T-helper 22 cell (primary cell): ENCODE results near the gene LEFTY1.
A peak's percentile ranks its signal among the peaks of the same experiment; 100 is the strongest.
"Not testable (repeated sequence)": the region's sequence is repeated elsewhere in the genome, so short reads cannot be mapped to it uniquely, and the experiment has no call there.

Experiments used
- DNase-seq: peaks from one replicate; pipeline ENCODE4 v3.0.0-alpha.2; 2020; ENCODE audit warnings: low read depth

The LEFTY1 gene

DNA sequence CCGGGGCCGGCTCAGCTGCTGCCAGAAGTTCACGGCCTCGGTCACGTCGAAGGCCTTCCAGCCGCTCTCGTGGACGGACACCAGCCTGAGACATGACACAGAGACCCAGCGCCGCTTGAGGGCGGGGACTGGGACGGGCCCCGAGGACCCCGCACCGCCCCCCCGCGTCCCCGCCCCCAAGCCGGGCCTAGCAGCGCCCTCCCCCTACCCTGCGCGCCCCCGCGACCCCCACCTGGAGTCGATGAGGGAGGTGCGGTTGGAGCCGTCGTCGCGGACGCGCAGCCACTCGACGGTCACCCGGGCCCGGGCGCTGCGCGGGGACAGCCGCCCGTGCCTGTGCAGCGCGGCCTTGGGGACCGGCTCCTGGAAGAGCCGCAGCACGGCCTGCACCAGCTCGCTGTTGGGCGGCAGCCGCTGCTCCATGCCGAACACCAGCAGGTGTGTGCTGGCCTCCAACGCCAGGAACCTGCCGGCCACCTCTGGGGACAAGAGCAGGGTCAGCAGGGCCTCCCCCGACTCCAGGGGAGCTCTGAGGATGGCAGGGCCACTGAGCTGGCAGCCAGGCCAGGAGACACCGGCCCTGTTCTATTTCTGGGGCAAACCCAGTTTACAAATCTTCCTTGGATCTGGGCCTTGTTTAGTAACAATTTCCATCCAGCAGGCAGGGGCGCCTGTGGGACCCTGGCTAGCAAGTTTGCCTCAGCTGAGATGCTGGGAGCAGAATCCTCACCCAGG lies 1.2 kb downstream of the LEFTY1 start:
- not testable (repeated sequence) for DNase-seq

DNA sequence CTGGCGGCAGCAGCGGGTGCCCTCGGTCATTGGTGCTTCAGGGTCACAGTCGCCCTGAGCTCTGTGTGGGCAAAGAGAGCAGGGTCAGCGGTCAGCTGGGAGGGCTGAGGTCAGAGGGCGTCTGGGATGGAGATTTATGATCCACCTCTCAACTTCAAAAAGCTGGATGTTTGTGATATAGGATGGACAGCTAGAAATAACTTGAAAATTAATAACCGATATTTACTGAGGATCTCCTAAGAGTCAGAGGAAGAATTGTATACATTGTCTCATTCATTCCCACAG lies 2.0 kb downstream of the LEFTY1 start:
- no peak for DNase-seq

DNA sequence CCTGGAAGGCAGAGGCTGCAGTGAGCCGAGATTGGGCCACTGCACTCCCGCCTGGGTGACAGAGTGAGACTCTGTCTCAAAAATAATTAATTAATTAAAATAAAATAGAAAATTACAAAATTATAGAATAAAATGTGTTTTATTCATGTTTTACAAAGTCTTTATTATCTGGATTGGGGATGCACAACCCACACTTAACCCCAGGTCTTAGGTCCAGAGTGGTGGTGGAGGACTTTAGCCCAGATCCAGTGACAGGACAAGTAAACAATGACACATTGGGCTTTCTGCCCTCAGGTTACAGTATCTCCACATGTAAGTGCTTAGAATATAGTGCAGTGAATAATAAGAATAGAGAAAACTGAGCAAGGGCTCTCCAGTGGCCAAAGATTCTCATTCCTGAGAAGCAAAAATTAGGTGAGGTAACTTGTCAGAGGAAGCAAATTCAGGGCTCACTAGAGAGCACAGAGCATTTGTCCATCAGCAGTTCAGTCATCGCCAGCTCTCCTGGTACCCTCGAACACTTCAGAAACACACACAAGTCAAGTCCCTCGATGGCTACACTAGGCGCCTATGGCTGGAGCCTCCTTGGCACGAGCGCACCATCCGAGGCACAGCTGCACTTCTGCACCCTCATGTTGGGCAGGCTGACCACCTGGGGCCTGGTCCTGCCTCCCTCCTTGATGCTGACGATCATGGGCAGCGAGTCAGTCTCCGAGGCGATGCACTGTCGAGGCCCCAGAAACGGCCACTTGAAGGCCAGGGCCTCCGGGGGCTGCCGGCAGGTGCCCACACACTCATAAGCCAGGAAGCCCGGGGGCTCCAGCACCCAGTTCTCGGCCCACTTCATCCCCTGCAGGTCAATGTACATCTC lies 2.6 kb downstream of the LEFTY1 start:
- DNase-seq = no peak

DNA sequence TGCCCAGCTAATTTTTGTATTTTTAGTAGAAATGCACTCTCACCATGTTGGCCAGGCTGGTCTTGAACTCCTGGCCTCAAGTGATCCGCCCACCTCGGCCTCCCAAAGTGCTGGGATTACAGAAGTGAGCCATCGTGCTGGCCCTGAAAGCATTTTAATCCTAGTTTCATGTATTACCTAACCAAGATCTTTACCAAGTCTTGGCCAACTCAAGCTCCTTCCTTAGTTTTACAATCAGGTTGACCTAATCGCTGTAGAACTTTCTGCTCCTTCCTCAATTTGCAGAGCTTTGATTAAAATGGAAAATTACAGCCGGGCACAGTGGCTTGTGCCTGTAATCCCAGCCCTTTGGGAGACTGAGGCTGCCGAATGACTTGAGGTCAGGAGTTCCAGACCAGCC lies 3.6 kb downstream of the LEFTY1 start:
- DNase-seq = no peak

DNA sequence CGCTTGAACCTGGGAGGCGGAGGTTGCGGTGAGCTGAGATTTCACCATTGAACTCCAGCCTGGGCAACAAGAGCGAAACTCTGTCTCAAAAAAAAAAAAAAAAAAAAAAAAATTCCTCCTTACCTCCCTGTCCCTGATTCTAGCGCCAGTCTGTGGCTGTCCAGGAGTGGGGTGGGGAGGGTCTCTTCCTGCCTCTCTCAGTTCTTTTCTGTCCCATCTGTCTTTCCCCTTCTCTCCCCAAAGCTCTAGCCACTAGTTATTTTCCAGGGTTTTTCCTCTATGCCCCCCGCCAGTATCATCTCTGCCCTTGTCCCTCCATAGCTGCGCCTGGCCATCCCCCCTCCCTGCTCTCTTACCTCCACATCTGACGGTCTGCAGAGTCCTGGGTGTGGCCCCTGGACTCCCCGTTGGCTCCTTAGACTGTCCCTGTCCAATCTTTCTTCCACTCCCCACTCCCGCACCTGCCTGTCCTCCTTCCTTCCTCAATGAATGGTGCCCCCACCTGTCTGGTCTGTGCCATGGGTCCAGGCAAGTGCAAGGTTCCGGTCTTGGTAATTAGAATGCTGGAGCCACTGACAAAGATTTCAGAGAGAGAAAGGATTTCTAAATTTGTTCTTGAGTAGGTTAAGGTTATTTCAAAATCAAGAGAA lies 5.2 kb downstream of the LEFTY1 start:
- DNase-seq = no peak

DNA sequence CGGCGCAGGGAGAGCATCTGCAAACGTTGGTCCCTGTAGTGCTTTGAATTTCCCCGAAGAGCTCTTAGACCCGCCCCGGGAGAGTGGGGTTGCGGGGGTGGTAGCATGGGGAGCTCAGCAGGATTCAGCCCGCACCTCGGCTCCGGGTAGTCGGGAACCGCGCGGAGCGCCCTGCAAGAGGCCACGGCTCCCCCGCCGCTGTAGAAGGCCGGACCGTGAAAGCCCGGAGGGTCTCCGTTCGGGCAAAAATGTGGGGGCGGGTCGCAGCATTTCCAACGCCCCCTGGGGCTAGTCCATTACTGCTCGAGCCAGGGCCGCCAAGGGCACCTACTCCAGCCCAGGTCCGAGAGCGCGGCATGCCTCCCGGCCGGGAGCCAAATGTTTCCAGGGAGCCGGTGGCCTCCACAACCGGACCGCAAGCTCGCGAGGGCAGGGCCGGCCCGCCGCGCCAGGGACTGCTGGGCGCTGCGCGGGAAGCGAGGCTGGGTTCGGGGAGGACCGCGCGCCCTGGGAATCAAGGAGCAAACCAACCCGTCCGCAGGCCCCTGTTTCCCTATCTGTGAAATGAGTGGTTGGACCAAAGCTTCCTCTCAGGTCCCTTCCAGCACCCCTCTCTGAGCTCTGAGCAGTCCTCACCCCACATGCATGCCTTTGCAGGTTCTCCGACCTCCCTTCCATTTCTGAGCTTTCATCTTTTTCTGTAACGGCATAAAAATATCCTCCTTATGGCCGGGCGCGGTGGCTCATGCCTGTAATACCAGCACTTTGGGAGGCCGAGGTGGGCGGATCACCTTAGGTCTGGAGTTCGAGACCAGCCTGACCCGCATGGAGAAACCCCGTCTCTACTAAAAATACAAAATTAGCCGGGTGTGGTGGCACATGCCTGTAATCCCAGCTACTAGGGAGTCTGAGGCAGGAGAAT lies 6.0 kb downstream of the LEFTY1 start:
- DNase-seq = no peak

DNA sequence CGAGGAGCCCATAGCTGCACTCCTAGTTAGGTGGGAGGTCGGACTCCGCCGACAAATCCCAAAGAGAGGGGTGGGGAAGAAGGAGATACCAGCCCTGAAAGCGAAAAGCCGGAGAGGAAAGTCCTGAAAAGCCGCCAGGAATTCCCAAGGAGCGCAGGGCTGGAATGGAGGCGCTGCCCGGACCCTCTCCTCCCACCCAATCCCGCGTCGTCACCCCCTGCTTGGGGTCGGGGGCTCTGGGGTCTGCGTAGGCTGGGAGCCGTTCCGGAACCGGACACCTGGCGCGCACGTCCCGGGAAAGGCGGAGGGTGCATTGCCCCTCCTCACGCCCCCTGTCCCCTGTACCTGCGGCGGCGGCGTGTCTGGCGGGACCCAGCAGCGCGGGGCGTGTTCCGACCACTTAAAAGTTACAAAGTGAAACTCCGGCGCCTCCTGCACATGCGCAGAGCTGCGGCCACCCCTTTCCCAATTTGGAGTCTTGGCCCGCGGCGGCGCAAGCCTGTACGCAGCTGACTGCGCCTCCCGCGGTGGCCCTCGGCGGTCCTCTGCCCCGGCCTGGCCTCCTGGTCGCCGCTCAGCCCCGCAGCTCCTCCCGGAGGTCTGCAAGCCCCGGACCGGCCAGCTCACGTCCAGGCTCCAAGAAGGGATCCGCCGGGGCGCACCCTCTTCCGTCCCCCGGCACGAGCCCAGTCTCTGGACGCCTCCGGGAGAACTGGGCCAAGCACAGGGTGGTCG lies 6.8 kb downstream of the LEFTY1 start, which contains the start of gene TMEM63A:
Gene TMEM63A (minus strand): TSS at position 422 of the 735 bp plus-strand sequence. CDS start 4,800 bp downstream, outside the sequence.
- DNase-seq = peak; percentile 84

DNA sequence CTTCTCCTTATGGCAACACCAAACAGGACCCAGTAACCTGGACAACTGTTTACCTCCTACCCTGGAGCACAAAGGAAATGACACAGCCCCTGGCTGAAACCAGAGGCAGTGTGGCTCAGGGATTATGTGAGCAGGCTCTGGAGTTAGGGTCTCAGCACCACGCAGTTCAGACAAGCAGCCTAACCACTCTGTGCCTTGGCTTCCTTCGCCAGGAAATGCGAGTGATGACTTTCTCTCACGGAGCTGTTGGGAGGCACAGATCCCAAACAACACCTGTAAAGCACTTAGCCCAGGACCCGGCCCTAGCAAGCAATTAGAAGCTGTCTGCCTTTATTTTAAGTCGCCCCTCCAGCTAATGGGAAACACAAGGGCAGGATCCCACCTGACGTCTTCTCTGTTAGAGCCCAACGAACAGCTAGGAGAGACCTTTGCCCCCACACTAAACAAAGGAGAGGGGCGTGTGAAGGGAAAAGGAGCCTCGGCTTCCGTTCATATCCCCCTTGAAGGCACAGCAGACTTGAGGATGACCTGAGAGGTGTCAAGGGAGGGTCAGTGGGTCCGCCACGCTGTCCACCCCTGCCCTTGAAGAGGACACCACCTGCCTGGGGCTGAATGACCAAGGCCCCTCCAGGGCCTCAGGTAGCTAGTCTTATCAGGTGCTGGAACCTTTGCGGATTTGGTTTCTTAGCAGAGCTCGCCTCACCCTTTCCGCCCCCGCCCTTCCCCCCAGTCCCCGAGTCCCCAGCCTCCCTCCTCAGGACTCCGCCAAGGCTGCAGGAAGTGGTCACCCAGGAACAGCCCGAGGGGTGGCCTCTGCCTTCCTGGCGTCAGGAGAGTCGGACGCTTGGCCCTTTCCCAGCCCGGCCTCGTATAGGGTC lies 7.6 kb downstream of the LEFTY1 start:
- DNase-seq = no peak

DNA sequence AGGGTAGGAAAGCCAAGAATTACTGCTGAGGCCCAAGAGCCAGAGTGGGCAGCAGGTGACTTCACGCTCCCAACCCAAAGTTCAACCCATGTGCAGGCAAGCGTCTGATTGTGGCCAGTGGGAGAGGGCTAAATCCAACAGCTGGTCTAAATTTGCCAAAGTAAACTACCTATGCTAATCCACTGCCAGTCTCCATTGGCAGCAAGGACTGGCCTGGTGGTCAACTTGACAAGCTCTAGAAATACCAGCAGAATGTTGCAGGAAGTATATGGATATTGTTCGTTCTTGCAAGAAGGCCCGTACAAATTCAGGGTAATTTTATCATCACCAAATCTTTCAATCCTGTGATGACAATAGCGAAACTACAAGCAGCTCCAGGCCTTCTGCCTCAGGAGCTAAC lies 8.3 kb downstream of the LEFTY1 start:
- no peak for DNase-seq

DNA sequence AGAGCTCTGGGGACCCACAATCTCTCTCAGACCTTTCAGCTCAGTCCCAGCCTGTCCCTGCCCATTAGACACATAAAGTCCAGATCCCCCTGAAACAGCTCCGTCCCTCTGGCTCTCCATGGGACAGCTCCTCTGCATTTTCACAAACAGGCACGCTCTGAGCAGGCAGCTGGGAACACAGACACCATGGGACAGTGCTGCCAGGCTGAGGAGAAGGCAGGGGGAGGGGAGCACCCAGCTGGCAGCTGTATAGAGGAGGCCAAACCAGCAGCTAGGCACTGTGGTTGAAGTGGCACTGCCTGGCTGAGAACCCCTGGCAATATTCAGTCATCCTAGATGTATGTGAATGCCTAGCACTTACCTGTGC lies 8.7 kb downstream of the LEFTY1 start:
- no peak for DNase-seq

DNA sequence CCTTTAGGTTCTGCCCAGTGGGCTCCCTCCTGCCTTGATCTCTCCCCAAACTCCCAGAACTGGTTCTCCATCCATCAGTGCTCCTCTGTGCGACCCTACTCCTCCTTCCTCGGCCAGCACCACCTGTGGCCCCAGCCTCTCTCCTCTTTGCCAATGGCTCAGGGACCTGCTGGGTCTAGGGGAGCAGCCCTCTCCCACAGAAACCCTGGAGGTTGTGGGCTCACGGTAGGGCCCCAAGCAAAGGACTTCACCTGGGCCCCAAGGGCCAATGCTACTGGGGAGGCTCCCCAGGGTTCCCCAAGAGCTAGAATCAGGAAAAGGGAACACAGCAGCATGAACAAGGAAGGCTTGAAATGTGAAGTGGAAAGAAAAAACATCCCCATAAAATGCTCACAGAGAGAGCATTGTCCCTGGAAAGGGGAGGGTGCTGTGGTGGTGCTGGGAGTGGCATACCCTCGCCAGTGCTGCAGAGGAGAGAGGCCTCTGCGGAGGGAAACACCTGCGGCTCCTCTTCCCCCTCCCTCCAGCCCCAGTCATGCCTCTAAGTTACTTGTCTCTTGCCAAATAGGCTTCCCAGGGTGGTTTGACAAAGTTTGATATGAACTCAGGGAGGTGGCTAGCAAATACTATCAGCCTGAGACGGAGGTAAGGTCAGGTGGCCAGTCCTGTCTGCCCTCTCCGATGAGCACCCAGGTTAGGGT lies 9.3 kb downstream of the LEFTY1 start:
- no peak for DNase-seq

DNA sequence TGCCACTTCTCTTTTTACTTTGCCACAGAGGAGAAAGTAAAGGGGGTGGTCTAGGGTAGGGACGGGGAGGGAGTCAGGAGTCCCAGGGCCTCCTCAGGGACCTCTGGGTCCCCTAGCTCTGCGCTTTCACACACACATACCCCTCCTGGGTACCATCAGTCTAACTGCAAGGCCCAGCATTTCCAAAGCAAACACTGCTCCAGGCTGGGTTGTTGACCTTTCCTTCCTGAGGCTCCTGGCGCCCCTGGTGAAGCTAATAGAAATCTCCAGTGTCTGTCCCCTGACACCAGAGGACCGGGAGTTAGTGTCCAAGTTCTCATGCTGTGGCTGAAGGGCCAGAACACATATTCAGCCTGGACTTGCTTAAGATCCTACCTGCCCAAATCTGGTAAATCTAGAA lies 10.7 kb downstream of the LEFTY1 start:
- DNase-seq = no peak

DNA sequence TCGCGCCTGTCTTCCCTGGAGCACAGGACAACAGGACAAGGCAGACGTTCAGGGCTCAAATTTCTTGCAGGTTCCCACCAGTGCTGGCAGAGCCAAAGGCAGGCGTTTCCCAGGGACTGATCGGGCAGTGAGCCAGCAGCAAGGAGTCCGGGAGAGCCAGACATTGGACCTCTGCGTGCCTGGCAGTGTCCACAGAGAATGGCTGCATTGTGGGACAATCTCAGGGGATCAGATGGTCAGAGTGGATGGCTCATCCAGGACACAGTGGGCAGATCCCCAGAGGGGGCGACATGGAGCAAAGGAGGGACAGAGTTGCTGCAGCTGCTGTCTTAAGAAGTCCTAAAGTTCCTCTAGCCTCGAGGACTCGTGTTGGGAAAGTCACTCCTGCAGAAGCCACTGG lies 11.4 kb downstream of the LEFTY1 start:
- DNase-seq = no peak

DNA sequence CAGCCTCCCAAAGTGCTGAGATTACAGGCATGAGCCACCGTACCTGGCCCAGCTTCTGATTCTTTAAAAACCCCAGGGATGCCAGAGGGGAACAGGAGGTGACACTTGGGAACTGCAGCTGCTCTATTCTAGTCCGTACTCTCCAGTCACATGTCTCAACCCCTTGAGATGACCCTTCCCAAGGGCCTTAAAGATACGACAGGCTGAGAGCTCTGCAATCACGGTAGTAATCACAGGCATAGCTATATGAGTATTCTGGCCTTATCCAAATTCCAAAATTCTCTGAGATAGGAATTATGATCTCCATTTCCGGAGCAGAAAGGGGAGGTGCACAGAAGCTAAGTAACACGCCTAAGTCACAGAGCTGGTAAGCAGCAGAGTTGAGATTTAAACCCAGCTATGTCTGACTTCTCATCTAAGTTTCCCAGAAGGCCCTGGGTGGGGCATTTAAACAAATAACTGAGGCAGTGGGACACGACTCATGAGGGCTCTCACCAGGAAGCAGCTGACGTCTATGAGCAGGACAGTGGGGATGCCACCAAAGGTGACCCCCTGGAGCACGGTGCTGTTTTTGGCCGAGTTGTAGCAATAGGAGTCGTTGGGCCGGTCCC lies 11.9 kb downstream of the LEFTY1 start:
- no peak for DNase-seq

DNA sequence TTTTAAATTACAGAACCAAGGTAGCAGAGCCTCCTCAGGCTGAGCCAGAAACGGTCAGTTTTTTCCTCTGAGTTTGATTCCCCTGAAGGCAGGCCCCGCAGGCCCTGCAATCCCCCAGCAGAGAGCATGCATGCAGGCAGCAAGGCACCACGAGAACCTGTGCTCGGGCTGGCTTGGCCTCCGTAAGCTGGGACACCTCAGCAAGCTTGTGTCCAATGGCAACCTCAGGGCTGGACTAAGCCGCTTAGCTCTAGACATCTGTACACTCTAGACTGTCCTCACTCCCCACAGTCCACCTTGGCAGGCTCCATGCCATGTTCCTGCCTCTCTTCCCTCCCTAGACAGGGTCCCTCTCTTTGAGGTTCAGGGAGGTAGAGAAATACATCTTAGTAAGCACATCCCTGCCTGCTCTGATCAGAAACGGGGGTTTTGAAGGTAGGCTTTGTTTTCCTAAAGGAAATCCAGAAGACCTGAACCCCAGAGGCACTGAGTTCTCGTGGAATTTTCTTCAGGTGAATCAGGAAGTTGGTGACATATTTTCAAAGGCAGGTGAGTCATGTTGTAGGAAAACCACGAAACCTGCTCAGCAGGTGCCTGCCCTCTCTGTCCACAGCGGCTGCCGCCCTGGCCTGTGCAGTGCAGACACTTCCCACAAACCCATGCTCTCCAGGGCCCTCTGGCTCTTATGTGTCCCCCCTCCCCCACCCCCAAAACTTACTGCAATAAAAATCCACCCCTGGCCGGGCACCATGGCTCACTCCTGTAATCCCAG lies 13.7 kb downstream of the LEFTY1 start:
- no peak for DNase-seq

DNA sequence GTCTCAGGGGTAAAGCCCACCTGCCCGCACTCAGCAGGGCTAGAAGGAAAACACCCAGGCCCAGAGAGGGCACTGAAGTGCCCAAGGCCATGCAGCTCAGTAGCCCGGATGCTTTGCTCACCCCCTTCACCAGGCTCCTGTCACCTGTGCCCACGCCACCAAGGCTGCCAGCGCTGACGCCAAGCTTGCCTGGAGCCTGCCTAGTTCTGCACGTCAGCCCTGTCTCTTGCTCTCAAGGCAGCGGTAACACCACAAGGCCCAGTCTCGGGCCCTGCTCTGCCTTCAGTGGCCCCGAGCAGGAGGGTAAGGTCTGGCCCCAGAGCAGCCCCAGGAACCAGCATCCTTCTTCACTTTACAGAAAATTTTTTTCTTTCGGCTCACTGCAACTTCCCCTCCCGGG lies 14.5 kb downstream of the LEFTY1 start:
- DNase-seq = no peak

DNA sequence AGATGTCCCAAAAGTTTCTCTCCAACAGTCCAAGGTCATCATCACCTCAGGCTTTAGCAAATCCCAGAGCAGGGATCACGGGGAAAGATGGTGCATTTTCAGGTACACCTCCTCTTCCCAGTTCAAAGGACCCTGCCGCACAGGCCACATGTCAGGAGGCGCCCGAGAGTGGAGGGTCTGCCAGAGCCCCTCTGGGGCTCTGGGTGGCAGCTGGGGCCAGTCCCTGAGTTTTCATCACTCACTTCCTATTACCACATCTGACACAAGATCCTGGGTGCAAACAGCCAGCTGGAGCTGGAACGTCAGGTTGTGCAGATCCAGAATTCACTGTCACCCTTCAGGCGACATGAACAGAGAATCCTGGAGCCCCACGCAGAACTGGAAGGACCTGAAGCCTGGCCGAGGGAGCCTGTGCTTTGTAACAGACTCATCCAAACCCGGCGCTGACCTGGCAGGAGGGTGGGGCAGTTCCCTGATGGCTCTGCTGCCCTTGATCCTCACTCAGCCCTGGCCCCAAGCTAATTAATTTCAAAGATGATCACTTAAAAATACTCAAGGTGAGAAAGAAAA lies 15.6 kb downstream of the LEFTY1 start:
- DNase-seq = no peak

DNA sequence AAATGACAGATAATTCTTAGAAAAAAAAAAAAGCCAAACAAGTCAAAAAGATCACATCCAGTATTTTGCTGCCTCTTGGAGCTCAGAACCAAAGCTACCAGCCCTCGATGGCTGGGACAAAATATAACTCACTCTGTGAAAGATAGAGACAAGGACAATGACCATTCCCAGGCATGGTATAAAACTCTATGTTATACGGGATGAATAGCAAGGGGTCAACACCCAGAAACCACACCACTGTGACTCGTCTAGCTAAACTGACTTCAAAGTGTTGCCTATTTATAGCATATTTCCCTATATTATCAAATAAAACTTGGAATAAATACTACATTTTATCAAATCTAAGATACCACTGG lies 16.9 kb downstream of the LEFTY1 start:
- no peak for DNase-seq
